ENCODE data around the gene SIRT1.
"Not testable (repeated sequence)": the region's sequence is repeated elsewhere in the genome, so short reads cannot be mapped to it uniquely, and the experiment has no call there.

Gene SIRT1

GRCh38 chr10:67884313-67884841 is at the start of gene SIRT1:
TSS of gene SIRT1 (plus strand) at chr10:67884656. CDS start at chr10:67884722, 66 bp downstream.
- DNase-seq = peak; percentile 95

- peak; percentile 56 for DNase-seq
Observed at GRCh38 chr10:67835541-67836394, 48.7 kb upstream of the SIRT1 start.

- DNase-seq = peak; percentile 52
Observed at GRCh38 chr10:67836488-67836887, 48.0 kb upstream of the SIRT1 start.

DNA sequence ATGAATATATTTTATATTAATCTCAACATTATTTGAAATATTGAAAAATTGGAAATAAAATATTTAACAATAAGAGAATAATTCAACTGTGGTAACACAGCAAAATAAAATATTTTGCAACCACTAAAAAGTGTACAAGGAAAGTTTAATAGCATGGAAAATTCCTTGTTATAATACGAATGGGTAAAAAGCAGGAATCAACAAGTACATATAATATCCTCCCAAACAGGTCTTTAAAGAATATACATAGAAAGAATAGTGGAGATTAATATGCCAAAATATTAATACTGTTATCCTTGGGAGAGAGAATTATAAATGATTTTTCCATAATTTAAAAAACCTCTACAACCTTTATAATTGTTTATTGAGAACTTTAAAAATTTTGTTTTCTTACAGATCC is 47.5 kb upstream of the SIRT1 start:
- DNase-seq = no peak

DNA sequence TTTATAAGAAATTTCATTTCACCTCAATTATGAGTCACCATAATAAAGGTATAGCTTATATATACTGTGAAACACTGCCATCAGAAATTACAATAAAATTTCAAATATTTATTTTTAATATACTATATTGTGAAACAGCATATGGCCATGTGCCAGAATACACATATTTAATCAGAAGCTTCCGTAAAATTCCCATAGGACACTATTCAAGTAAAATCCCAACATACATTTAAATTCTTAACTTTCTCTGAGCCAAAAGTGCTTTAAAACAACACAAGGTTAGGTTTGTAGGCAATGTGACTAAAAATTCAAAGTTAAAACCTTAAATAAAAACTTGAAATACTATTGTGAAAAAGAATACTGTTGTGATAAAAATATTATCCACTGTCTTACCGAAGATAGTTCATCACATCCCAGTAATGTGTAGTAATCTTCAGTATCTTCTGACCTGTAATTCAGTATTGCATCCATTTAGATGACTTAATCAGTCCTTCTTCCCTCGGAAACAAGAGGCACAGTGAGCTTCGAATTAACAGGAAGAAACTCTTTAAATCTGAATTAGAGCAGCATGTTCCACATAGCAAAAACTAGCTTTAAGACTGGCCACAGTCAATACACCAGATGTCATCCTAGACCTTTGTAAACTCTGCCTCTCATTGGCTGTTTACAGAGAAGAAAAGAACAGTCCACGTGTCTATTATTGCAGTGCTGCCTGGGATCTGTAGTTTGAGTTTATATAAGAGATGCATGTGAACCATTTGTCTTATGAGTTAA is 46.7 kb upstream of the SIRT1 start, which contains the start of gene DNAJC12:
TSS of gene DNAJC12 (minus strand) at position 648 of the 774 bp plus-strand sequence. CDS start at position 471, 177 bp downstream.
- peak; percentile 91 for DNase-seq

DNA sequence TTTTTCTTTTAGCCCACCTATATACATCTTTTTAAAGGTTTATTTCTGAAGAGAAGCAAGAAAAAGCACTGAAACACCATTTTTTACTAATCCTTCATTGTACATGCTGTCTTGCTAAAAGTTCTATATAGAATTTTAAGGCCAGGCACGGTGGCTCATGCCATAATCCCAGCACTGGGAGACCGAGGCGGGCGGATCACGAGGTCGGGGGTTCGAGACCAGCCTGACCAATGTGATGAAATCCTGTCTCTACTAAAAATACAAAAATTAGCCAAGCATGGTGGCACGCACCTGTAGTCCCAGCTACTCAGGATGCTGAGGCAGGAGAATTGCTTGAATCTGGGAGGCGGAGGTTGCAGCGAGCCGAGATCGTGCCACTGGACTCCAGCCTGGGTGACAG is 44.9 kb upstream of the SIRT1 start:
- DNase-seq = not testable (repeated sequence)

DNA sequence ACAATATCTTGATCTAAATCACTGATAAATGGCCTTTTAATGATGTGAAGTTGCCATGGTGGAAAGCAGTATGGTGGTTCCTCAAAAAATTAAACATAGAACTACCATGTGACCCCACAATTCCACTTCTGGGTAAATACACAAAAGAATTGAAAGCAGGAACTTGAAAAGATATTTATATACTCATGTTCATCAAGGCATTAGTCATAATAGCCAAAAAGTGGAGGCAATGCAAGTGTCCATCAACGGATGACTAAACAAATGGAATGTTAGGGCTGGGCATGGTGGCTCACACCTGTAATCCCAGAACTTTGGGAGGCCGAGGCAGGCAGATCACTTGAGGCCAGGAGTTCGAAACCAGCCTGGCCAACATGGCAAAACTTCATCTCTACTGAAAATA is 44.5 kb upstream of the SIRT1 start:
- no peak for DNase-seq

DNA sequence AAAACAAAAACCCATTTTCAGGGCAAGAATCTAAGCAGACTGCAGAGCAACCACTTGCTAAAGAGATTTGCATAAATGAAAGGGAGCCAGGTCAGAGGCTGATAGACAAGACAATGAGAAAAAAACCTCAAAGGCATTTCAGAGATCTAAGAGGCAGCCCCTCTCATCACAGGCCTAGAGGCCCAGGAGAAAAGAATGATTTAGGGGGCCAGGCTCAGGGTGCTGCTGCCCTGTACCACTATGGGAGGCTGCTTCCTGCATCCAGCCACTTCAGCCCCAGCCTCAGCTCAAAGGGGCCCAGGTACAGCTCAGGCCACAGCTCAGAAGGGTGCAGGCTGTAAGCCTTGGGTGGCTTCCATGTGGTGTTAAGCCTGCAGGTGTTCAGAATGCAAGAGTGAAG is 42.7 kb upstream of the SIRT1 start:
- DNase-seq = no peak

GRCh38 chr10:67843284-67843683 is 41.2 kb upstream of the SIRT1 start:
- DNase-seq = no peak

GRCh38 chr10:67849331-67850011 is 35.0 kb upstream of the SIRT1 start:
- peak; percentile 92 for DNase-seq

GRCh38 chr10:67851186-67851585 is 33.3 kb upstream of the SIRT1 start:
- no peak for DNase-seq

DNA sequence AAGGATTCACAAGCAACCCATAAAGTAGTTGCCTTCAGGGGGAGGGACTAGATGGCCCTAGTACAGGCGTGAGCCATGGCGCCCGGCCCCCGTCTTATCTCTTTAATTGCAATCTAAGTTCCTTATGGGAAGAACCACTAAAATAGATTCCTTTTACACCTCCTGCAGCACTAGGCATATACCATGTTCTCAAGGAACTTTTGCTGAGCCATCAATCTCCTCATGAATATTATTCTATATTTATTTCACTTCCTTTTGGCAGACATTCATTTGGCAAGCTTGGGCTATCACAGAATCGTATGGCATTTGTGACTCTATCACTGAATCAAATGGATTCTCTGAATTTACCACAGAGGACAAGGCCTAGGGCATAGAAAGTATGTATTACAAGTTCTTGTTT is 31.7 kb upstream of the SIRT1 start:
- DNase-seq = no peak

GRCh38 chr10:67853512-67853911 is 30.9 kb upstream of the SIRT1 start:
- no peak for DNase-seq

DNA sequence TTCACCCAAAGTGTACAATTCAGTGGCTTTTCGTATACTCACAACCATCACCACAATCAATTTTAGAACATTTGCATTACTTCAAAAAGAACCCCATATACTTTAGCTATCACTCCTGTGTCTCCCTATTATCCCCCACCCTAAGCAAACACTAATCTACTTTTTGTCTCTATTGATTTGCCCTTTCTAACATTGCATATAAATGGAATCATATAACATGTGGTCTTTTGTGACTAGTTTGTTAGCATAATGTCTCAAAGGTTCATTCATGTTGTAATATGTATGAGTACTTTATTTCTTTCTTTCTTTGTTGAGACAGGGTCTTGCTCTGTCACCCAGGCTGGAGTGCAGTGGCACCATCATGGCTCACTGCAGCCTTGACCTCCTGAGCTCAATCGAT is 25.5 kb upstream of the SIRT1 start:
- DNase-seq = no peak

DNA sequence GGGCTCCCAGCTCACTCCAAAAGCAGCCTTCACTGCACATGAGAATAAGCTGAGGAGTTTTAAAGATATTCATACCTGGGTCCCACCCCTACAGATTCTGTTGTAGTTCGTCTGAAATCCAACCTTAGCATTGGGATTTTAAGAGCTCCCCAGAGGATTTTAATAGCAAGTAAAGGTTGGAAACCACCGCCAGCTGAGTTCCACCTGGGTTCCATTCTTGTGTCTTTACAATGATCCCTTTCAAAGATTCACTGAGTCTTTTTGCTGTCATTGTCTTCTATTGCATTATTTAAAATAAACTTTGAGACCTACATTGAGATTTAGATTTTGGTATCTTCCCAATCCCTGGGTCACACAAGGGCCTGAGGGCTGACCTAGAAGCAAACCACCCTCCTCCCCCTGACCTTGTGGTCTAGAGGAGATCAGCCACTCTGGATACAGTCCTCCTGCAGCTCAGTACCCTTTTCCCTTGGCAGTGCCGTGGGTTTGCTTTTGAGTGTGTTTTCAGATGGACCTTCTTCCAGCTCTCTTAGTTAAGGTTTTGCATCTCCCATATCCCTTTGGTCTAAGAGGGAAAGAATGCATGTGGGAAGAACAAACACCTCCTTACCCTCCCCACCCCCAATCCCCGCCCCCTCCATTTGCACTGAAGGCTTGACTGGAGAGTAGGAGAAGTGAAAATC is 22.6 kb upstream of the SIRT1 start:
- no peak for DNase-seq

DNA sequence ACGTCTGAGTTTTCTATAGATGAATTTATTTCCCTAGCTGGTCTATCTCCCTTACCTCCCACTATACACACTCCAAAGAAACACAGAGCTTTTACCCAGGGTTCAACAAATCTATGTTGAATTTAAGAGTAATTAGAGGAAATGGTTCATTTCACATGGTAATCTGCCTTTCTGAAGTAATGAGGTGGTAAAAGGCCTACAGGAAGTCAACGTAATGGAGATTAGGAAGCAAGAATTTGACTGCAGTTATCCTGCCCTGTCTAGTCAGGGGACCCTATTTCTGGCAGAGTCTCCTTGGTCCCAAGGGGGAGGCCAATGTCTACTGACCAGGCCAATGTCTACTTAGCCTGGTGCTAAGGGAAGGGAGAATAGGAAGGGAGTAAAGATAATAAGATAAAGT is 21.4 kb upstream of the SIRT1 start:
- DNase-seq = no peak

- DNase-seq = no peak
Observed at GRCh38 chr10:67864607-67865371, 19.7 kb upstream of the SIRT1 start.

- DNase-seq = no peak
Observed at GRCh38 chr10:67868132-67868531, 16.3 kb upstream of the SIRT1 start.

- no peak for DNase-seq
Observed at GRCh38 chr10:67869996-67870395, 14.5 kb upstream of the SIRT1 start.

- DNase-seq = no peak
Observed at GRCh38 chr10:67875340-67876238, 8.9 kb upstream of the SIRT1 start.

- DNase-seq = not testable (repeated sequence)
Observed at GRCh38 chr10:67877421-67877820, 7.0 kb upstream of the SIRT1 start.
